GM10847 (cell line): Measurements from ENCODE around the gene MLF2.

Source experiments
- POLR2A ChIP-seq: IDR thresholded peaks from 2 replicates; pipeline ENCODE4 v1.6.1; 2011; ENCODE audit not compliant: insufficient read length; ENCODE audit errors: extremely low read depth

Gene MLF2

GRCh38 chr12:6752921-6753771, at the start of gene MLF2:
MLF2 (minus strand) TSS chr12:6753141; CDS start chr12:6752334, 807 bp downstream.
- peak; percentile 78 for TF ChIP-seq POLR2A

GRCh38 chr12:6799147-6799546, 46.2 kb upstream of the MLF2 start:
- TF ChIP-seq POLR2A, result no peak

GRCh38 chr12:6796576-6796975, 43.6 kb upstream of the MLF2 start:
- no peak for TF ChIP-seq POLR2A

GRCh38 chr12:6795088-6795487, 42.1 kb upstream of the MLF2 start:
- no peak for TF ChIP-seq POLR2A

- no peak for TF ChIP-seq POLR2A
Observed at GRCh38 chr12:6792522-6793201, 39.7 kb upstream of the MLF2 start.

GRCh38 chr12:6791931-6792520, 39.1 kb upstream of the MLF2 start:
- no peak for TF ChIP-seq POLR2A

GRCh38 chr12:6790496-6791150, 37.7 kb upstream of the MLF2 start:
- no peak for TF ChIP-seq POLR2A

GRCh38 chr12:6788972-6789924, 36.3 kb upstream of the MLF2 start, which contains the start of gene CD4:
CD4 (plus strand) TSS chr12:6789528; CDS start chr12:6800139, 10,611 bp downstream.
- no peak for TF ChIP-seq POLR2A

- no peak for TF ChIP-seq POLR2A
Observed at GRCh38 chr12:6787309-6787708, 34.4 kb upstream of the MLF2 start.

GRCh38 chr12:6786416-6787094, 33.6 kb upstream of the MLF2 start:
- TF ChIP-seq POLR2A, result no peak

GRCh38 chr12:6784761-6785160, 31.8 kb upstream of the MLF2 start:
- no peak for TF ChIP-seq POLR2A

- TF ChIP-seq POLR2A, result no peak
Observed at GRCh38 chr12:6784296-6784695, 31.4 kb upstream of the MLF2 start.

GRCh38 chr12:6783828-6784227, 30.9 kb upstream of the MLF2 start:
- TF ChIP-seq POLR2A, result no peak
